HepG2 (cell line): Measurements from ENCODE around the gene ZBTB9. TPM values are rescaled to one million over a fixed set of nuclear protein-coding genes. Genes with fewer than 3 reads are reported as not detected.

Experiments
- ARID4A ChIP-seq: sonication (generic); formaldehyde crosslinking; IDR thresholded peaks from 2 replicates; pipeline ENCODE4 v1.5.0; 2020; ENCODE audit warnings: mild to moderate bottlenecking, missing genetic modification reagents, borderline replicate concordance
- BCL6 ChIP-seq: IDR thresholded peaks from 2 replicates; pipeline ENCODE4 v1.6.1; 2016; ENCODE audit warnings: missing genetic modification reagents, missing compliant biosample characterization
- GATA4 ChIP-seq: sonication (generic); IDR thresholded peaks from 2 replicates; pipeline ENCODE4 v1.6.1; 2016; ENCODE audit warnings: antibody characterized with exemption, low read depth, borderline replicate concordance
- PCBP1 ChIP-seq: fragments of 200-400 bp; formaldehyde crosslinking; IDR thresholded peaks from 2 replicates; pipeline ENCODE4 v1.6.1; 2017; ENCODE audit warnings: mild to moderate bottlenecking, low read depth, low read length, borderline replicate concordance
- POLR2AphosphoS5 ChIP-seq: IDR thresholded peaks from 2 replicates; pipeline ENCODE4 v1.6.1; 2012; ENCODE audit warnings: low read depth, low read length
- SAFB2 ChIP-seq: sonication (generic); formaldehyde crosslinking; IDR thresholded peaks from 2 replicates; pipeline ENCODE4 v1.5.1; 2020; ENCODE audit warnings: missing genetic modification reagents, low read depth, mild to moderate bottlenecking, borderline replicate concordance
- SAP130 ChIP-seq: IDR thresholded peaks from 2 replicates; pipeline ENCODE4 v1.6.1; 2016; ENCODE audit warnings: low read depth
- THAP9 ChIP-seq: sonication (generic); formaldehyde crosslinking; IDR thresholded peaks from 2 replicates; pipeline ENCODE4; 2020; ENCODE audit warnings: missing genetic modification reagents, mild to moderate bottlenecking, borderline replicate concordance
- ZBTB40 ChIP-seq, 2 experiments: fragments of 450-650 bp in 1 of 2; sonication (generic) in 1 of 2; formaldehyde crosslinking in 1 of 2; IDR thresholded peaks; 2 replicates each; pipeline versions ENCODE4 v1.6.1 to v1.8.0; 2016 to 2022; ENCODE audit warnings: antibody characterized with exemption in 1 of 2, mild to moderate bottlenecking in 1 of 2, missing genetic modification reagents in 1 of 2
- ZNF589 ChIP-seq: sonication (generic); formaldehyde crosslinking; conservative IDR thresholded peaks from 2 replicates; pipeline ENCODE4 v1.8.0; 2022; ENCODE audit warnings: mild to moderate bottlenecking, moderate library complexity, missing genetic modification reagents
- ZNF644 ChIP-seq: IDR thresholded peaks from 2 replicates; pipeline ENCODE4 v1.6.1; 2016; ENCODE audit warnings: low read depth
- polyA plus RNA-seq, 8 experiments: library from polyadenylated mRNA; depleted of rRNA in 3 of 8; stranded (reverse) in 7 of 8; unstranded in 1 of 8; fragments of >200 nt; fragmentation: Illumina TruSeq in 4 of 8; extraction: Trizol in 4 of 8; gene quantifications; 2 replicates each; pipeline versions ENCODE4 v1.2.1 to v1.2.3, GENCODE V29; 2011 to 2016; ENCODE audit warnings: low read depth in 4 of 8, missing spikeins in 1 of 8, mixed read lengths in 1 of 8; ENCODE audit not compliant: insufficient read depth in 1 of 8
- total RNA-seq, 5 experiments: library from RNA; depleted of rRNA; stranded (reverse); fragments of >200 nt; fragmentation: Illumina TruSeq; extraction: Trizol; gene quantifications; 2 replicates each; pipeline ENCODE4 v1.2.3, GENCODE V29; 2016; ENCODE audit warnings: low read depth in 1 of 5

Gene ZBTB9
- total and polyA plus RNA-seq, 2 of the 13 experiments (the other 11 are each of a cell fraction or from before 2014, with no cell fraction given) = 5.3 to 9.2 TPM

GRCh38 chr6:33410711-33411631, 43.4 kb upstream of the ZBTB9 start, which contains the start of gene PHF1 (continued):
- TF ChIP-seq ZBTB40 (IDR thresholded peaks at IDR 0.05) (no peak), ZBTB40 (CRISPR knock-in tag; IDR thresholded peaks at IDR 0.05) (no peak), ZNF644 (no peak), PCBP1 (0 out of 2 replicates have a peak, but pooled peaks have one; percentile 34), BCL6 (CRISPR knock-in tag) (0 out of 2 replicates have a peak, but pooled peaks have one; percentile 12), ZNF589 (no peak), SAFB2 (CRISPR knock-in tag) (no peak), SAP130 (CRISPR knock-in tag) (peak; percentile 88), ARID4A (CRISPR knock-in tag) (peak; percentile 54), GATA4 (0 out of 2 replicates have a peak, but pooled peaks have one; percentile 5), POLR2AphosphoS5 (peak; percentile 60; the same call in 1 of the 2 replicates), THAP9 (CRISPR knock-in tag) (no peak)
